Stimulated activated CD4-positive, alpha-beta T cell treated with anti-CD3 and anti-CD28 coated beads, TNF-alpha, amount 100 ng/mL, for 1 hour (primary cell): ENCODE data around the gene R3HDM2.

Experiments
- DNase-seq, 3 donors: peaks; one replicate each; pipeline ENCODE4 v3.0.0-alpha.2; 2020; ENCODE audit warnings: low read depth in 3 of 3, low spot score in 1 of 3

R3HDM2 gene

GRCh38 chr12:57467212-57467874 is 36.5 kb upstream of the R3HDM2 start:
- DNase-seq: no peak

- no peak for DNase-seq
Measured at GRCh38 chr12:57465747-57466505, 35.1 kb upstream of the R3HDM2 start.

DNA sequence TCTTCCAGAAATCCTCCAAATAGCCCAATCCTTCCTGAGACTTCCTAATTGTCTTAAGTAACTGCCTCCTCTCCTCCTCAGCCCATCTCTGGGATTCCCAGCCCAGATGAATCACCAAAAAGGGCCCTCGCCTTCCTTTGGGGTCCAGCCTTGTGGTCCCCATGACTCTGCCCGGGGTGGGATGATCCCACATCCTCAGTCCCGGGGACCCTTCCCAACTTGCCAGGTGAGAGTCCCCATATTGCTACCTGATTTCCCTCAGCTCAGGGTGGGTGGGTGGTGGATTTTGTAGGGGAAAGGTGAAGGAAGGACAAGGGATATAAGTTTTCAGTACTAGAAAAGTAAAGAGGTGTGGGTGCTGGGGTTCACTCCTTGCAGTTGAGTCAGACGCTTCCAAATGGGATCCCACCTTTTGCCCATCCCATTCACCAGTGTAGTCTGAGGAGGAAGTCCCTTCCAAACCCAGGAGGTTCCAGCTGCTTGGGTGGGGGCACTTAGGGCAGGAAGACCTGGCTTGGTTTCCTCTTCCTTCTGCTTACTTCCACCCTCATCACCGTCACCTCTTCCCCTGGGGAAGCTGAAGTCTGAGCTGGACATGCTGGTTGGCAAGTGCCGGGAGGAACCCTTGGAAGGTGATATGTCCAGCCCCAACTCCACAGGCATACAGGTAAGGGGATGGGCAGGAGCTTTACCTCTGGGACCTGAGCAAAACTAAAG is 34.3 kb upstream of the R3HDM2 start:
- no peak for DNase-seq

- no peak for DNase-seq
Measured at GRCh38 chr12:57464569-57464968, 33.7 kb upstream of the R3HDM2 start.

DNA sequence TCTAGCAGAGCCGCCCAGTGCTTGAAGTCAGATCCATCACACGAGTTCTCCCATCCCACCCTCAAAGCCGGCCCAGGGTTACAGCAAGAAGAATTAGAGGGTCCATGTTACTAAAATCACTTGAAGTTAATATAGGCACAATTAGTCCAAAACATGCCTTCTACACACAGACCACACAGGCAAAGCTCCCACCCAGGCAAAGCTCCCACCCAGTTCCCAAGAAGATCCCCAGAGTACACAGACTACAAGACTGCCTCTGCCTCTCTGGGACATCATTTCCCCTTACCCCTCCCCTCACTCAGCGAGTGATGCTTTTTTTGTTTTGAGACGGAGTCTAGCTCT is 32.0 kb upstream of the R3HDM2 start:
- no peak for DNase-seq

DNA sequence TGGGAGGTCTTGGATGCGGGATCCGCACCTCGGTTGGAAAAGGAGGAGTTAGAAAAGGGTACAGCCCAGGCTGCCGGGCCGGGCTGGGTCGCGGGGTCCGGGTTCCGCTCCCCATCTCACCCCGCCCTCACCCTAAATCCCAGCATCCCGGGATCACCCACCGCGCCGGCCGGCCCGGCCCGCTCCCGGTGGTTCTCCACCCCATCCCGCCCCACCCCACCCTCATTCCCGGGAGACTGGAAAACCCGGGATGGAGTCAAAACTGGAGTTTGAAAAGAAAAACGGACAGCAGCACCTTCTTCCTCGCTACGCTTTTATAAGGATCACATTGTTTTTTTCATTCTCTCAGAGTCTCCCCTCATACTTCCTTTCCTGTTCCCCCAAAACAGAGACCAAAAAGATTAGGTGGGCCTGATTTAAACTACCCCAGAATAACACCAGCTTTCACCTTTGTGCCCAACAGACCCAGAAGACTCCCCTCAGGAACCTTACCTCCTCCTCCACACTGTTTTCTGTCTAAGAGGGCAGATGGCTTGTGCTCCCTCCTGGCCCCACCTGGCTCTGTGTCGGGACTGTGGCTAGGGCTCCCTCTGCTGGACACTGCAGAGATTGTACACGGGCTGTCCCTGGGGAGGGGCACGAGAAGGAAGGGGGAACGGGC is 31.5 kb upstream of the R3HDM2 start:
- peak; percentile 75 to 83 (median 79) for DNase-seq

GRCh38 chr12:57461917-57462250 is 31.0 kb upstream of the R3HDM2 start:
- DNase-seq: no peak

- DNase-seq: no peak
Measured at GRCh38 chr12:57461276-57461916, 30.6 kb upstream of the R3HDM2 start.

DNA sequence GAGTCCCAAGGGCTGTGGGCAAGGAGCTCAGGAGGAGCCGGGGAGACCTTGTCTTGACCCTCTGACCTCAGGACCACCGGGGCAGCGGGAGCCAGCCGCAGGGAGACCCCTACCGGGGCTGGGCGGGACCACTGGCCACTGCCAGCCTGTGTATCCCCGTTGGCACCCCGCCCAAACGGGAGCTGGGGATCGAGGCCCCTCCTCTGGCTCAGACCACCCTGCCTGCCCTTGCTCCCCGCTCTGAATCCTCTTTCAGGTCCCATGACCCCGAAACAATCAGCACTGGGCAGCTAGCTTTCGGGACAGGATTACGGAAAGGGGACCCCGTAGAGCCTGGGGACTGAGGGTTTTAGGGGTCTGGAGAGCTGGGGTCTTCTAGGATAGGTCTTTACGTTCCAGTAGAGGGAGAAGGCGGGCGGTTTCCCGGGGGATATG is 30.0 kb upstream of the R3HDM2 start:
- no peak for DNase-seq

- DNase-seq: no peak
Measured at GRCh38 chr12:57460468-57460784, 29.6 kb upstream of the R3HDM2 start.

- no peak for DNase-seq
Measured at GRCh38 chr12:57459750-57460467, 29.1 kb upstream of the R3HDM2 start, which contains the start of gene GLI1. Gene GLI1 (plus strand): TSS chr12:57459785. CDS start chr12:57463692, 3,907 bp downstream.

- peak; percentile 82 to 85 (median 84) for DNase-seq
Measured at GRCh38 chr12:57459055-57459749, 28.4 kb upstream of the R3HDM2 start.

- DNase-seq: no peak
Measured at GRCh38 chr12:57458665-57459054, 27.8 kb upstream of the R3HDM2 start.

DNA sequence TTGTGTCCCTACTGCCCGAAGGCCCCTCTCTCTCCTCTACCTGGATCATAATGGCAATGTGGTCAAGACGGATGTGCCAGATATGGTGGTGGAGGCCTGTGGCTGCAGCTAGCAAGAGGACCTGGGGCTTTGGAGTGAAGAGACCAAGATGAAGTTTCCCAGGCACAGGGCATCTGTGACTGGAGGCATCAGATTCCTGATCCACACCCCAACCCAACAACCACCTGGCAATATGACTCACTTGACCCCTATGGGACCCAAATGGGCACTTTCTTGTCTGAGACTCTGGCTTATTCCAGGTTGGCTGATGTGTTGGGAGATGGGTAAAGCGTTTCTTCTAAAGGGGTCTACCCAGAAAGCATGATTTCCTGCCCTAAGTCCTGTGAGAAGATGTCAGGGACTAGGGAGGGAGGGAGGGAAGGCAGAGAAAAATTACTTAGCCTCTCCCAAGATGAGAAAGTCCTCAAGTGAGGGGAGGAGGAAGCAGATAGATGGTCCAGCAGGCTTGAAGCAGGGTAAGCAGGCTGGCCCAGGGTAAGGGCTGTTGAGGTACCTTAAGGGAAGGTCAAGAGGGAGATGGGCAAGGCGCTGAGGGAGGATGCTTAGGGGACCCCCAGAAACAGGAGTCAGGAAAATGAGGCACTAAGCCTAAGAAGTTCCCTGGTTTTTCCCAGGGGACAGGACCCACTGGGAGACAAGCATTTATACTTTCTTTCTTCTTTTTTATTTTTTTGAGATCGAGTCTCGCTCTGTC is 26.1 kb upstream of the R3HDM2 start:
- no peak for DNase-seq

GRCh38 chr12:57456145-57456700 is 25.4 kb upstream of the R3HDM2 start:
- DNase-seq: no peak

GRCh38 chr12:57455374-57456144 is 24.7 kb upstream of the R3HDM2 start:
- DNase-seq: no peak

- DNase-seq: no peak
Measured at GRCh38 chr12:57454566-57455373, 23.9 kb upstream of the R3HDM2 start, which contains the start of gene INHBE. Gene INHBE (plus strand): TSS chr12:57455307. CDS start chr12:57455537, 230 bp downstream.
